Ovary (tissue), 9 donors: ENCODE measurements around the gene ZC3H7A. TPM values are rescaled to one million over a fixed set of nuclear protein-coding genes. Genes with fewer than 3 reads are reported as not detected.

Source experiments
- DNase-seq, 5 donors: peaks; one replicate each; pipeline ENCODE4 v3.0.0-alpha.2; 2019 to 2020
- H3K27ac ChIP-seq, 2 donors: fragments of 200-600 bp; one replicate each; pipeline versions ENCODE4 v1.5.1 to v1.8.0; 2019 to 2022
- H3K27me3 ChIP-seq: fragments of 200-600 bp; one replicate; pipeline ENCODE4 v1.8.0; 2022
- H3K36me3 ChIP-seq: fragments of 200-600 bp; sonication (generic); one replicate; pipeline ENCODE4 v1.5.1; 2019
- H3K4me1 ChIP-seq: one replicate; pipeline ENCODE4 v1.8.1; 2013; ENCODE audit warnings: mild to moderate bottlenecking, moderate library complexity; ENCODE audit not compliant: insufficient read depth
- H3K4me3 ChIP-seq: fragments of 200-600 bp; sonication (generic); one replicate; pipeline ENCODE4 v1.5.1; 2017
- H3K9me3 ChIP-seq, 2 donors: fragments of 200-600 bp in 1 of 2; sonication (generic) in 1 of 2; one replicate each; pipeline versions ENCODE4 v1.5.1 to v1.8.1; 2013 to 2019; ENCODE audit warnings: mild to moderate bottlenecking in 1 of 2, moderate library complexity in 1 of 2
- CTCF ChIP-seq, 3 donors: fragments of 450-650 bp in 2 of 3; fragments of 200-600 bp in 1 of 3; IDR thresholded peaks; one replicate each; pipeline versions ENCODE4 v1.5.1 to v1.8.0; 2016 to 2022; ENCODE audit warnings: antibody characterized with exemption in 3 of 3, mild to moderate bottlenecking in 1 of 3
- EP300 ChIP-seq: sonication (generic); formaldehyde crosslinking; IDR thresholded peaks from one replicate; pipeline ENCODE4 v1.6.1; 2017; ENCODE audit warnings: antibody characterized with exemption
- POLR2A ChIP-seq: fragments of 450-650 bp; IDR thresholded peaks from one replicate; pipeline ENCODE4 v1.6.1; 2017; ENCODE audit warnings: antibody characterized with exemption, mild to moderate bottlenecking, moderate library complexity
- WGBS, 3 donors: extraction: QIAGEN DNeasy Blood & Tissue Kit in 1 of 3; methylation state at CpG; one replicate each; pipeline versions ENCODE4 v1.1.5 to v1.1.7; 2013 to 2017; 5-methylcytosine and 5-hydroxymethylcytosine counted together
- intact Hi-C, 4 donors: fragments of 100-400 bp; cut with DNase I; formaldehyde crosslinking; loops; one replicate each; pipeline versions ENCODE4 v1.11.0 to v1.15.1; 2022 to 2023
- polyA plus RNA-seq, 2 donors: library from polyadenylated mRNA; stranded (reverse); fragments of 200-250 nt in 1 of 2; fragments of 350-450 nt in 1 of 2; fragmentation: Illumina TruSeq in 1 of 2; extraction: RNeasy Lipid Tissue Mini Kit (QIAGEN cat#74804) in 1 of 2; gene quantifications; one replicate each; pipeline ENCODE4 v1.2.3, GENCODE V29; 2013 to 2014
- small RNA-seq: library from RNA; depleted of rRNA; stranded (forward); fragments of <200 nt; gene quantifications from one replicate; pipeline ENCODE3, GENCODE V24; 2016
- total RNA-seq, 7 donors: library from RNA; depleted of rRNA in 2 of 7; stranded (reverse); fragments of >200 nt in 2 of 7; fragmentation: NEBNext Ultra II Directional in 3 of 7; extraction: Animal tissue kit (Norgen Biotek cat#: 25700) in 3 of 7; gene quantifications; one replicate each; pipeline versions ENCODE4 v1.1.0 to v1.2.4, GENCODE V29; 2016 to 2023
- donor health status: DM: no; HTN: no; CAD: no; lungs with moderate emphysema.
- donor health status: DM: no; HTN: no; CAD: no.
- donor health status: Bipolar disorder and iron deficiency.
- donor health status: DM: yes; HTN: yes; CAD: no.
- donor health status: DM: no; HTN: no; CAD: no.
- donor health status: DM: yes; HTN: yes; CAD: no.

The ZC3H7A gene
- total and polyA plus RNA-seq, 9 donors, result 34.9 to 60.9 (median 50.7) TPM

DNA sequence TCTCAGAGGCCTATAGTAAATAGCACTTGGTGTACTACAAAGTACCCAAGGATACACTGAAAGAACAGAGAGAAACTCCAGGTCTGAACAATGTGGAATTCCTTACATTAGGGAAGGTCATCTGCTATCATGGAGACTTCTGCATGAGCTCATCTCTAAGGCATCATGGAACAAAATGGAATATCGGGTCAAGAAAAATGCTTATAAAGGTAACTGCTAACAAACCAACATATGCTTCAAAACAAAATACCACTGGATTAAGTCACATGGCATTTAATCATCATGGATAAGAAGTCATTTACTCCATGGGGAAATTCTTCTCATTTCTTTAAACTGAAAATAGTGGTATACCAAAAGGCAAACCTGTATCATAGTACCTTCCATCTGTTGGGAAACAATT, 88.6 kb downstream of the ZC3H7A start:
- intact Hi-C loops, result no loop called here
- no peak overlapping the region for H3K4me3 ChIP-seq
- DNase-seq, result no peak
- H3K27me3 ChIP-seq, result no peaks in the 10 kb centered on the region
- TF ChIP-seq CTCF (IDR thresholded peaks at IDR 0.05) (no peak), POLR2A (no peak), EP300 (no peak)
- peaks cover 7% of the 10 kb centered on the region for H3K4me1 ChIP-seq
- H3K27ac ChIP-seq, result no peak overlapping the region
- no peaks in the 10 kb centered on the region for H3K9me3 ChIP-seq
- WGBS, 3 donors, result 36 to 47% (median 37%) methylated on average over 1 of the region's 1 CpG
- H3K36me3 ChIP-seq, result no peaks in the 10 kb centered on the region

DNA sequence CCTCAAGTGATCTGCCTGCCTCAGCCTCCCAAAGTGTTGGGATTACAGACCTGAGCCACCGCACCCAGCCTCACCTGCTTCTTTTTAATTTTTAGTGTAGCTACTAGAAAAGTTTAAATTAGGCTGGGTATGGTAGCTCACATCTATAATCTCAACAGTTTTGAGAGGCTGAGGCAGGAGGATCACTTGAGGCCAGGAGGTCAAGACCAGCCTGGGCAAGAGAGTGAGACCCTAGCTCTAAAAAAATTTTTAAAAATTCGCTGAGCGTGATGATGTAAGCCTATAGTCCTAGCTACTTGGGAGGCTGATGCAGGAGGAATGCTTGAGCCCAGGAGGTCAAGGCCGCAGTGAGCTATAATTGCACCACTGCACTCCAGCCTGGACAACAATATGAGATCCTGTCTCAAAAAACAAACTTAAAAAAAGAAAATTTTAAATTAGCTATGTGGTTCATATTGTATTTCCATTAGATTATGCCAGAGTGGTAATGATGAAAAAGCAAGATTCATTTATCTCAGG, 89.3 kb downstream of the ZC3H7A start:
- Histone ChIP-seq H3K27ac (no peak overlapping the region), H3K36me3 (no peaks in the 10 kb centered on the region), H3K4me3 (no peak overlapping the region), H3K27me3 (no peaks in the 10 kb centered on the region), H3K9me3 (no peaks in the 10 kb centered on the region), H3K4me1 (peaks cover 7% of the 10 kb centered on the region)
- 67 to 81% (median 71%) methylated on average over 4 of the region's 4 CpGs for WGBS, 3 donors
- intact Hi-C loops, result no loop called here
- TF ChIP-seq CTCF (IDR thresholded peaks at IDR 0.05), result no peak
- no peak for TF ChIP-seq EP300
- TF ChIP-seq POLR2A, result no peak
- DNase-seq, result peak in 1 of 5 donors; percentile 20

DNA sequence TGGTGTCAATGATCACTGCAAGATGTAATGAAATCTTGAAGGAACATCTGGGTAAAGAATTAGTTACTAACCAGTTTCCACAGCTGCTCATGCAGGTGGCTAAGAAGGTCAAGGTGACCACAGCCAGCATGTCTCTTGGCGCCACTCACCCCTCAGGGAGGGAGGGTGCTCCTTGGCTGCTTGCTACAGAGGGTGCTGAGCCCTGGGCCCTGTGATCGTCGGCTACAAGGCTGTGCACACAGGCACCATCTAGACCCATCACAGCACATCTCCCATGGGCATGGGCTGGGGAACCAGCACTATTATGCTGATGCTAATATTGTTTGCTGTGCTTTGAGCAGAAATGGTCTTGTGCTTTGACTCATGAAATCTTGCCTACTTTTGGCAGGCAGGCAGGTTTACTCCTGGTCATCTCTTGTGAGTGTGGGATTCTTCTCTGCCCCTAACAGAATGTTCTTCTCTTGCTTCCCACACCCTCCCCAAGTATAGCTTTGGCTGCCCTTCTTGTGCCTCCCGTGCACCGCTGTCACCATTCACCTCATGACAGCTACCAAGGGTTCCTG, 90.8 kb downstream of the ZC3H7A start:
- intact Hi-C loops, result no loop called here
- H3K4me3 ChIP-seq, result no peak overlapping the region
- H3K27ac ChIP-seq, result no peak overlapping the region
- no peaks in the 10 kb centered on the region for H3K27me3 ChIP-seq
- H3K36me3 ChIP-seq, result no peaks in the 10 kb centered on the region
- peak in 1 of 5 donors; percentile 25 for DNase-seq
- H3K9me3 ChIP-seq, result no peaks in the 10 kb centered on the region
- TF ChIP-seq POLR2A (no peak), CTCF (IDR thresholded peaks at IDR 0.05) (no peak), EP300 (no peak)
- peaks cover 7% of the 10 kb centered on the region for H3K4me1 ChIP-seq
- WGBS, 3 donors, result 21 to 34% (median 31%) methylated on average over 5 of the region's 5 CpGs

DNA sequence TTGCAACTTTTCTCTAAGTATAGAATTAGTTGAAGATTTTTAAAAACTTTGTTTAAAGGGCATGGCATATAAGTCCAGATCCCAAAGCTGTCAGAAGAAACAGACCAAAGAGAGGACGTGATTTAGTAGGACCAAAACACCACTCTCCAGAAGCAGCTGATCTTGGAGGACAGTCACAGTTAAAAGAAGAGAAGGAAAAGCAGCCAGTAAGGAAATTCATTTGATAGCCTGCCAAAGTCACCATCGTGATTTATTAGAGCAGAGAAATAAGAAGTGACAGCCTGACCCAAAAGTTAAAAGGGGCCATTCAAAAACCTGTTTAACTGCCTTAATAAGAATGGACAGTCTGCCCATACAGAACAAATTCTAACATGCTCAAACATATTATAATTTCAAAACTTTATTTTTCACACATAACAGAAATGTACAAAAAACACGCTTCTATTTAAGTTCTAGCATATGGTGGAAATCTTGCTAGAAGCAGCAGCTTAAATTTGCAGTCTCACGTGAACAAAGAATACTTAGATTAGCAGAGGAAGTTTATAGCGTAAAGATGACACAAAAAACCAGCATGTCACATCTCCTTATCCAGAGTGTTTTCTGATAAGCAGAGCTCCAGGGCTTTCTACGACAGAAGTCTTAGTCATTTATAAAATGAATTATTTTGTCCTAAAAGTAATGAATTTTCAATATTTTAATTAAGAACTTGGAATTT, 91.6 kb downstream of the ZC3H7A start:
- H3K27ac ChIP-seq, result no peak overlapping the region

More for the DNA sequence above, 91.6 kb downstream of the ZC3H7A start:
- TF ChIP-seq EP300, result no peak
- TF ChIP-seq CTCF (IDR thresholded peaks at IDR 0.05), result no peak
- no peak for TF ChIP-seq POLR2A
- Histone ChIP-seq H3K36me3 (no peaks in the 10 kb centered on the region), H3K4me3 (no peak overlapping the region), H3K27me3 (no peaks in the 10 kb centered on the region), H3K9me3 (no peaks in the 10 kb centered on the region), H3K4me1 (peaks cover 7% of the 10 kb centered on the region)
- no peak for DNase-seq
- WGBS, 3 donors, result 61 to 67% (median 62%) methylated on average over 6 of the region's 6 CpGs
- intact Hi-C loops, result no loop called here

Small RNA genes within 50 kb of the gene (small RNA-seq; reads per million reads assigned to genes)
- not detected for gene RF00017

Other genes starting within 250 kb of the ZC3H7A start
- gene LITAF, start 210.3 kb downstream of the ZC3H7A start, total RNA-seq, result 100 to 1,000 TPM in 4 of 7 donors, 10 to 100 TPM in 3; 39.7 to 169 (median 105) TPM
- gene LITAF, start 210.3 kb downstream of the ZC3H7A start, polyA plus RNA-seq, result 100 to 1,000 TPM in 1 of 2 donors, 10 to 100 TPM in 1; 49.1 to 139 TPM
- gene SNN, start 128.8 kb downstream of the ZC3H7A start, total RNA-seq, result 10 to 100 TPM in 6 of 7 donors, 1 to 10 TPM in 1; 8.0 to 40.3 (median 24.7) TPM
- 10 to 100 TPM; 18.0 to 18.3 TPM for gene SNN, start 128.8 kb downstream of the ZC3H7A start, polyA plus RNA-seq
- gene TXNDC11, start 54.4 kb downstream of the ZC3H7A start, total RNA-seq, result 10 to 100 TPM; 32.3 to 48.6 (median 40.6) TPM
- 10 to 100 TPM; 35.1 to 39.2 TPM for gene TXNDC11, start 54.4 kb downstream of the ZC3H7A start, polyA plus RNA-seq
- gene RSL1D1, start 54.3 kb upstream of the ZC3H7A start, total RNA-seq, result 100 to 1,000 TPM; 168 to 390 (median 281) TPM
- gene RSL1D1, start 54.3 kb upstream of the ZC3H7A start, polyA plus RNA-seq, result 100 to 1,000 TPM; 222 to 406 TPM
- 10 to 100 TPM; 23.4 to 94.2 (median 74.8) TPM for gene GSPT1, start 118.7 kb upstream of the ZC3H7A start, total RNA-seq
- 10 to 100 TPM; 21.1 to 99.3 TPM for gene GSPT1, start 118.7 kb upstream of the ZC3H7A start, polyA plus RNA-seq
- 10 to 100 TPM in 2 of 7 donors, 1 to 10 TPM in 5; 4.7 to 13.4 (median 8.7) TPM for gene NPIPB2, start 144.8 kb upstream of the ZC3H7A start, total RNA-seq
- 10 to 100 TPM in 1 of 2 donors, 1 to 10 TPM in 1; 6.5 to 19.3 TPM for gene NPIPB2, start 144.8 kb upstream of the ZC3H7A start, polyA plus RNA-seq
- gene TNFRSF17, start 168.0 kb upstream of the ZC3H7A start, total RNA-seq, result under 1 TPM in 2 of 7 donors, not detected in 5; 0.20 to 0.60 TPM
- gene TNFRSF17, start 168.0 kb upstream of the ZC3H7A start, polyA plus RNA-seq, result under 1 TPM; 0.19 to 0.52 TPM
- 10 to 100 TPM; 11.4 to 37.9 (median 26.8) TPM for gene SNX29, start 179.5 kb upstream of the ZC3H7A start, total RNA-seq
- gene SNX29, start 179.5 kb upstream of the ZC3H7A start, polyA plus RNA-seq, result 10 to 100 TPM in 1 of 2 donors, 1 to 10 TPM in 1; 7.8 to 17.1 TPM